Muscle layer of colon (tissue), 2 donors: ENCODE measurements around the gene HMOX1.

Source experiments
- H3K27ac ChIP-seq: one replicate; pipeline ENCODE4 v1.7.0; 2013; ENCODE audit warnings: low read depth, mild to moderate bottlenecking, low read length, moderate library complexity
- H3K27me3 ChIP-seq, 2 donors: one replicate each; pipeline ENCODE4 v1.7.0; 2013; ENCODE audit warnings: low read length in 2 of 2, mild to moderate bottlenecking in 2 of 2; ENCODE audit not compliant: insufficient read depth in 2 of 2, control insufficient read depth in 1 of 2
- H3K36me3 ChIP-seq: one replicate; pipeline ENCODE4 v1.7.0; 2013; ENCODE audit warnings: mild to moderate bottlenecking, low read length; ENCODE audit not compliant: insufficient read depth
- H3K4me1 ChIP-seq: one replicate; pipeline ENCODE4 v1.7.0; 2013; ENCODE audit warnings: mild to moderate bottlenecking, low read length; ENCODE audit not compliant: insufficient read depth
- H3K4me3 ChIP-seq, 2 donors: one replicate each; pipeline ENCODE4 v1.7.0; 2013; ENCODE audit warnings: low read length in 2 of 2, low read depth in 1 of 2, mild to moderate bottlenecking in 1 of 2, moderate library complexity in 1 of 2
- H3K9ac ChIP-seq: one replicate; pipeline ENCODE4 v1.7.0; 2013; ENCODE audit warnings: low read length
- H3K9me3 ChIP-seq: one replicate; pipeline ENCODE4 v1.7.0; 2013; ENCODE audit warnings: mild to moderate bottlenecking, low read length
- donor health status: abdominal sarcoma.
- donor health status: Adenocarcinoma of cecum.

HMOX1 gene

DNA sequence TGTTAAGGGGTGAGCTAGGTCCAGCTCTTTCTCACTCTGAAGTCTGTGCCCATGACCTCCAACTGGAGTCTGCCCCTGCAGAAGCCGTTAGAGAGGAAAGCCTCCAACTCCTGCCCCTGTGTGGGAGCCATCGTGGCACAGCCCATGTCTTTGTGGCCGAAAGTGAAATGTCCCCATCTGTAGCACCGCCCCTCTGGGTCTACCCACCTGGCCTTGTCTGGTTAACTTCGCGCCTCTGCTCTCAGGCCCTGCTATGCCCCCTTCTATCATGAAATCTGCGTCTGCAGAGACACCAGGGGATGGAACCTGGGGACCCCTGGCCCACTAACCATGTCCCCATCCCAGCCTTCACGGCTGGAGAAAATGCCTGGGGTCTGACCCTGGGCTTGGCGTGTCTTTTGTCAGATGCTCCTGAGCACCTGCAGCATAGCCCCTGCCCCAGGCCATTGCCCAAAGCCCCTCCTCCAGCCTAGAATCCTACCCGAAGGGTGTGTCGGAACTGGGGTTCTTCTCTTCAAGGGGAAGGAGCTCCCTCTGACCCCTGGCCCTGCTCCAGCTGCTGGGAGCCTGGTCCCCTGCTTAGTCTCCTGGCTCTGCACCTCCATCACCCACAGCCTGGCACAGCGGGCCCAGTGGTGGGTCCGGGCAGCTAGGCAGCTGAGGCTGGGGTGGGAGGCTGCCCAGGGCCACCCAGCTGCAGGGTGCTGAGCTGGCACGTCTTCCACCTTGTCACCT lies 35.8 kb upstream of the HMOX1 start:
- Histone ChIP-seq H3K27me3 (no peaks in the 10 kb centered on the region), H3K27ac (no peak overlapping the region), H3K36me3 (peaks cover 29% of the 10 kb centered on the region), H3K9ac (no peak overlapping the region), H3K4me3 (no peak overlapping the region), H3K9me3 (no peaks in the 10 kb centered on the region), H3K4me1 (peaks cover 9% of the 10 kb centered on the region)

DNA sequence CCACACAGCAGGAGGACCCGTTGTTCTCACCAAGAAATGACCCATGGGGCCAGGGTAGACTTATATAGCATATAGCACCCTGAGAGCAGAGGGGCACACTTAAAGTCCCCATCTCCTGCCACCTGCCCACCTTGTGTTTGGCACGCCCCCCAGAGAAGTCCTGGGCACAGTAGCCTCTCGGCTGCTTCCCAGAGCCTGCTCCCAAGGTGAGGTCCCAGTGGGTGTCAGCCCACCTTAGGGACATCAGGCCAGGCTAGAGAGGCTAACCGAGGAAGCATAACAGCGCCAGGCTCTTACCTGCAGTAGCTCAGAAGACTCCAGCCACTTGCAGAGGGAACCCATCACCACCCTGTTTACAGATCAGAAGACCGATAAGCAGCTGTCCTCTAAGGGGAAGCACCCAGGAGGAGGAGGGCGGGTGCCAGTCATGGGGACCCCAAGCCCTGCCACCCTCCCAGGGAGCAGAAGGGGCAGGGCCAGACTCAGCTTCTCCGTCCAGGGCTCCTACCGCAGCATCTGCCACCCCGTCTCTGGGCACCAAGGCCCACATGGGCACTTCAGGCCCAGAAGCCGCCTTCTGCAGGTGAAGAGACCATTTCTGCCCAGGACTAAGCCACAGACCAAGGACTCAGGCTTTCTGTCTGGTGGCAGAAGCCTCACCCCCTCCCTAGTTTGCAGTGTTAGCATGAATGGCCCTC lies 34.9 kb upstream of the HMOX1 start:
- peaks cover 15% of the 10 kb centered on the region for H3K4me1 ChIP-seq
- H3K27ac ChIP-seq: no peak overlapping the region
- H3K9me3 ChIP-seq: no peaks in the 10 kb centered on the region
- no peaks in the 10 kb centered on the region for H3K27me3 ChIP-seq
- H3K4me3 ChIP-seq: no peak overlapping the region
- no peak overlapping the region for H3K9ac ChIP-seq
- H3K36me3 ChIP-seq: peaks cover 23% of the 10 kb centered on the region

- no peak overlapping the region for H3K9ac ChIP-seq
- no peaks in the 10 kb centered on the region for H3K27me3 ChIP-seq
- H3K4me3 ChIP-seq: no peak overlapping the region
- peaks cover 20% of the 10 kb centered on the region for H3K4me1 ChIP-seq
- peaks cover 16% of the 10 kb centered on the region for H3K36me3 ChIP-seq
- no peak overlapping the region for H3K27ac ChIP-seq
- H3K9me3 ChIP-seq: no peaks in the 10 kb centered on the region
These were observed 34.2 kb upstream of the HMOX1 start for GRCh38 chr22:35346596-35347220.

GRCh38 chr22:35347462-35347861 lies 33.4 kb upstream of the HMOX1 start:
- H3K27ac ChIP-seq: no peak overlapping the region
- H3K9ac ChIP-seq: no peak overlapping the region
- H3K9me3 ChIP-seq: no peaks in the 10 kb centered on the region
- peaks cover 20% of the 10 kb centered on the region for H3K4me1 ChIP-seq
- H3K36me3 ChIP-seq: peaks cover 11% of the 10 kb centered on the region
- H3K27me3 ChIP-seq: no peaks in the 10 kb centered on the region
- no peak overlapping the region for H3K4me3 ChIP-seq

DNA sequence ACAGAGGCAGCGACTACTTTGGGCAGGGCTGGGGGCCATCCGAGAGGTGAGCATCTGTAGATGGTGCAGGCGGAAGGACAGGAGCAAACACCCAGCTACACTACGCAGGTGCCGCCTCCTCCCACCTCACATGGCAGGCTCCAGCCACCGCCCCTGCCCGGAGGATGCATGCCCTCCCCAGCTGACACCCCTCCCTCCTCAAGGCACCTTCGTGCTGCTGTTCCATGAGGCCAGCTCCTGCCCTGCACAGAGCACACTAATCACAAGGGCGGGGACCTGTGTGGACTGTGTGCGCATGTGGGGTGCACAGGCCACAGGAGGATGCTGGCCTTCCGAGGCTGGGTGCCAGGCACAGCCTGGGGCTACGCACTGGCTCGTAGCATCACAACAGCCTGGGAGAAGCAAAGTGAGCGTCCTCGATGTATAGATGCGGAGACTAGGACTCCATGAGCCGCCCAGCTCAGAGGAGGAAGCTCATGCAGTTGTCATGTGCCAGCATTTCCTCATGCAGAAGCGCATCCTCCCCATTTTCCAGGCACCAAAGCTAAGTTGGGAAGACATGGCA lies 32.8 kb upstream of the HMOX1 start:
- Histone ChIP-seq H3K4me1 (peaks cover 20% of the 10 kb centered on the region), H3K27me3 (no peaks in the 10 kb centered on the region), H3K9ac (no peak overlapping the region), H3K9me3 (no peaks in the 10 kb centered on the region), H3K36me3 (peaks cover 9% of the 10 kb centered on the region), H3K4me3 (no peak overlapping the region), H3K27ac (no peak overlapping the region)

DNA sequence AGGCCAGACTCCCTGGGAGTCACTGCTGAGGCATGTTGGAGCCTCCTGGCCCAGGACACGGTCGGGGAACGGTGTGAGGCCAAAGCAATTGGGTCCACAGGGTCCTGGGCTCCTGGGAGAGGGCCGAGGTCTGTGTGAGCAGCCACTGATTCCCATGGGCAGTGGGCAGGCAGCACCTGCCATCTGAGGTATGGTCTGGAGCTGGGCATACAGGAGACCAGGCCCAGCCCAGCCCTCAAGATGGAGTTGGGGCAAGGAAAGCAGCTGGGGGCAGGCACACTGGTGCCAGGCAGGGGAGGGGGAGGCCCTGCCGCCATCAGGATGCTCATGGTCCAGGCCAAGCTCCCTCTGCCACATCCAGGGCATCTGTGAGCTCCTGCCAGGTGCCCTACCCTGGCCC lies 32.2 kb upstream of the HMOX1 start:
- no peaks in the 10 kb centered on the region for H3K27me3 ChIP-seq
- H3K4me3 ChIP-seq: no peak overlapping the region
- no peaks in the 10 kb centered on the region for H3K9me3 ChIP-seq
- no peak overlapping the region for H3K9ac ChIP-seq
- peaks cover 20% of the 10 kb centered on the region for H3K4me1 ChIP-seq
- H3K36me3 ChIP-seq: peaks cover 3% of the 10 kb centered on the region
- H3K27ac ChIP-seq: no peak overlapping the region

- peaks cover 20% of the 10 kb centered on the region for H3K4me1 ChIP-seq
These were observed 31.6 kb upstream of the HMOX1 start for GRCh38 chr22:35349368-35349703.

DNA sequence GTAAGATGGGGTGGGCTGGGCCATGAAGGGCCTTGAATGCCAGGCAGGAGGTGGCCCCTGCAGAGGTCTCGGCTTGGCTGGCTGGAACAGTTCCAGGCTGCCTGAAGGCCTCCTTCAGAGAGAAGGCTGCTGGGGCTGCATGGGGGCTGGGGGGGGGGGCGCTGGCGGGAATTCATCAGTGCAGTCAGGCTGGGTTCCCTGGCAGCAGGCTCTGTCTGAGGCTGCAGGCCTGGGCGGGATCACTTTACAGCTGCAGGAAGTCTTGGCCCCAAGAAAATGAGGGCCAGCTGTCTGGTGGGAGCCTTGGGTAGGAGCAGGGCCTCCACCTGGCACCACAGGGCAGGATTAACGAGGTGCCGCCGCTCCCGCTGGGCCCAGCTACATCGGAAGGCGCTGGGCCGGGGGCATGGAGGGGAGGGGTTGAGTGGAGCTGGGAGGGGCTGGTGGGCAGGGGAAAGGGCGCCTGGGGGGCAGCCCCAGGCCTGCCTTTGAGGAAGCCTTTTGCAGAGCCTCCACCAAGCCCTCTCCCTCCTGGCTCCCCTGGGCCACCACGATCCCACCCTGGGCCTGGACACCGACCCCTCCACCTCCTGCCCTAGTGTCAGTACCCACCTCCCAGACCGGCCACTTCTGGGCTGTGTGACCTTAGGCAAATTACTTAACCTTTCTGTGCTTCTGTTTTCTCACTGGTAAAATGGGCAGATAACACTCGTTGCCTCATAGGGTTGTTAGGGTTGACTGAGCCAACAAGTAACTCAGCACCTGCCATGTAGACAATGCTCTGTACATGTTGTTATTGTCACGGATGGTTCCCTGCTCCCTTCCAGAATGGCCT lies 31.0 kb upstream of the HMOX1 start:
- Histone ChIP-seq H3K36me3 (no peaks in the 10 kb centered on the region), H3K4me3 (no peak overlapping the region), H3K27ac (peak overlapping the region; percentile 87), H3K4me1 (peaks cover 20% of the 10 kb centered on the region), H3K27me3 (no peaks in the 10 kb centered on the region), H3K9ac (peak overlapping the region; percentile 68), H3K9me3 (no peaks in the 10 kb centered on the region)

More at GRCh38 chr22:35349368-35349703, 31.6 kb upstream of the HMOX1 start:
- Histone ChIP-seq H3K36me3 (no peaks in the 10 kb centered on the region), H3K9ac (no peak overlapping the region), H3K9me3 (no peaks in the 10 kb centered on the region), H3K4me3 (no peak overlapping the region), H3K27ac (peak overlapping the region; percentile 87), H3K27me3 (no peaks in the 10 kb centered on the region)

DNA sequence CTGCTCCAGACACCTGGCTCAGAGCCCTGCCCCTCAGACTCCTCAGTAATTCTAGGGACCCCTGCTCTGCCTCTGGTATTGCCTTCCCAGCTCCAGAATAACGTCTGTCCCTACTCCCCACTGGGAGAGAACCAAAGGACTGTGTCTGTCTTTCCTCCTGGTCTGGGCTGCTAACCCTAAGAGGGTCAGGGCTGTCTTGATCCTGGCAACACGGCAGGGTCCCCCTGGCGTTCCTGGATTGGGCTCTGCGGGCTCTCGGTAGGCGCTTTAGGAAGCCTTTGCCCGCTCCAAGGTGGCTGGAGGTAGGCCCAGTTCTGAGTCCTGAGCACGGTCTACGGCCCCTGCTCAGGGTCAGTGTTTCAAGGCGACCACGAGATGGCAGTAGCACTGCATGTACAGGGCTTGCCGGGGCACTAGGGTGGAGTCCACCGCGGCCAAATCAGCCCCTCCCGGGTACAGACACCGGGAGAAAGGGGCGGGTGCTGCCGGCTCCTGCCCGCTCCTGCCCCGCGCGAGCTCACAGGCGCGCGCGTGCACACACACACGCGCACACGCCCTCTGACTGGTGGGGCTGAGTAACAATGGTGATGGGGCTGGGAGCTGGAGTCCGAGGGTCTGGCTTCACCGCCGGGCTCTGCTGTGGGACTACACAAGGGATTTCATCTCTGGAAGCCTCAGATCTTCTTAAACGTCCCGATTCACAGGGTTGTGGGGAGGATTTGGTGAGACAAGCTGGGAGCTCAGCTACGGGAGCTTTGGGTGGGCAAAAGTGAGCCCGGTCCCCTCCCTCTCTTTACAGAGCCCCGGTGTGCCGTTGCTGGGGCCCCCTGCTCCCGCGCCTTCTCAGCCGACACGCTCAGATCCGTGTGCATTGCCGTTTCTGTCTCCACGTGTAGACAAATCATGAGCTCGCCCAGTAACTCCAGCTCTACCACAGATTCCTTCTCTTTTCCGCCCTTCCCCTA lies 30.1 kb upstream of the HMOX1 start:
- Histone ChIP-seq H3K4me1 (peaks cover 20% of the 10 kb centered on the region), H3K27me3 (no peaks in the 10 kb centered on the region), H3K27ac (peak overlapping the region; percentile 89), H3K9me3 (no peaks in the 10 kb centered on the region), H3K4me3 (peak overlapping the region; percentile 81 to 83), H3K9ac (peak overlapping the region; percentile 93), H3K36me3 (no peaks in the 10 kb centered on the region)
